Karpas-422 (cell line): ENCODE results near the gene TCEAL5. TPM values are rescaled to one million over a fixed set of nuclear protein-coding genes. Genes with fewer than 3 reads are reported as not detected.

Experiments used
- total RNA-seq: library from RNA; depleted of rRNA; stranded (reverse); fragments of >200 nt; shearing (Covaris generic); gene quantifications from 2 replicates; pipeline ENCODE4 v1.2.3, GENCODE V29; 2014; ENCODE audit warnings: low replicate concordance; rRNA removed

The TCEAL5 gene
- total RNA-seq, 1 experiment from 2014 or later: not detected

Other genes starting within 250 kb of the TCEAL5 start
- not detected in 2 replicates for gene BEX1, start 212.6 kb downstream of the TCEAL5 start, total RNA-seq
- not detected in 2 replicates for gene NXF3, start 183.6 kb downstream of the TCEAL5 start, total RNA-seq
- not detected in 2 replicates for gene BEX4, start 61.6 kb downstream of the TCEAL5 start, total RNA-seq
- gene TCEAL8, start 21.6 kb downstream of the TCEAL5 start, total RNA-seq: 43.8 and 44.3 TPM in 2 replicates
- 21.4 and 31.5 TPM in 2 replicates for gene BEX2, start 34.2 kb upstream of the TCEAL5 start, total RNA-seq
- gene TCEAL7, start 53.5 kb upstream of the TCEAL5 start, total RNA-seq: not detected in 2 replicates
- gene TCEAL9, start 79.8 kb upstream of the TCEAL5 start, total RNA-seq: 13.2 and 18.8 TPM in 2 replicates
- not detected in 2 replicates for gene BEX3, start 99.8 kb upstream of the TCEAL5 start, total RNA-seq
- 0.11 and 0.15 TPM in 2 replicates for gene RAB40A, start 242.7 kb upstream of the TCEAL5 start, total RNA-seq